Measurements from ENCODE around the gene GPR132. TPM values are rescaled to one million over a fixed set of nuclear protein-coding genes. Genes with fewer than 3 reads are reported as not detected.
"Not testable (repeated sequence)": the region's sequence is repeated elsewhere in the genome, so short reads cannot be mapped to it uniquely, and the experiment has no call there.

The GPR132 gene
- total RNA-seq, 2 donors from 2014 or later = 38.2 to 49.6 TPM

- Mint-ChIP-seq H3K36me3 (ENCODE audit: insufficient read depth in 2 of 2) (peaks cover 1 to 4% of the 10 kb centered on the region in 2 donors), H3K9me3 (no peaks in the 10 kb centered on the region), H3K27me3 (ENCODE audit: low read depth) (no peaks in the 10 kb centered on the region), H3K4me3 (peak overlapping the region; percentile 72 to 74), H3K27ac (peak overlapping the region; percentile 92), H3K4me1 (ENCODE audit: low read depth) (peaks cover 54% of the 10 kb centered on the region)
- DNase-seq = peak; percentile 81 to 88
- peak; percentile 68 to 70 for ATAC-seq (replicated peaks in 1 of 2)
Measured at GRCh38 chr14:105069871-105070759, 4.9 kb upstream of the GPR132 start.

GRCh38 chr14:105069522-105069870, 4.3 kb upstream of the GPR132 start:
- no peak for ATAC-seq (replicated peaks in 1 of 2)
- Mint-ChIP-seq H3K4me1 (ENCODE audit: low read depth) (peaks cover 58% of the 10 kb centered on the region), H3K27me3 (ENCODE audit: low read depth) (no peaks in the 10 kb centered on the region), H3K4me3 (peak overlapping the region; percentile 72 to 74), H3K27ac (peak overlapping the region; percentile 92), H3K36me3 (ENCODE audit: insufficient read depth in 2 of 2) (peaks cover 4 to 8% of the 10 kb centered on the region in 2 donors), H3K9me3 (no peaks in the 10 kb centered on the region)
- no peak for DNase-seq

GRCh38 chr14:105068818-105069217, 3.6 kb upstream of the GPR132 start:
- H3K36me3 Mint-ChIP-seq (ENCODE audit: insufficient read depth in 2 of 2) = peaks cover 9 to 10% of the 10 kb centered on the region in 2 donors
- H3K4me3 Mint-ChIP-seq = peak overlapping the region in 1 of 2 donors; percentile 37
- H3K4me1 Mint-ChIP-seq (ENCODE audit: low read depth) = peaks cover 65% of the 10 kb centered on the region
- H3K27me3 Mint-ChIP-seq (ENCODE audit: low read depth) = no peaks in the 10 kb centered on the region
- no peak for DNase-seq
- H3K9me3 Mint-ChIP-seq = no peaks in the 10 kb centered on the region
- no peak for ATAC-seq (replicated peaks in 1 of 2)
- H3K27ac Mint-ChIP-seq = peak overlapping the region; percentile 66

- Mint-ChIP-seq H3K36me3 (ENCODE audit: insufficient read depth in 2 of 2) (peaks cover 9 to 10% of the 10 kb centered on the region in 2 donors), H3K4me1 (ENCODE audit: low read depth) (peaks cover 74% of the 10 kb centered on the region), H3K4me3 (no peak overlapping the region), H3K27ac (no peak overlapping the region), H3K27me3 (ENCODE audit: low read depth) (no peaks in the 10 kb centered on the region), H3K9me3 (no peaks in the 10 kb centered on the region)
- DNase-seq (no peak), ATAC-seq (replicated peaks in 1 of 2) (no peak)
Measured at GRCh38 chr14:105067969-105068301, 2.7 kb upstream of the GPR132 start.

GRCh38 chr14:105067140-105067968, 2.1 kb upstream of the GPR132 start:
- Mint-ChIP-seq H3K27ac (peak overlapping the region; percentile 81), H3K36me3 (ENCODE audit: insufficient read depth in 2 of 2) (peaks cover 10% of the 10 kb centered on the region in 2 donors), H3K9me3 (no peaks in the 10 kb centered on the region), H3K27me3 (ENCODE audit: low read depth) (no peaks in the 10 kb centered on the region), H3K4me1 (ENCODE audit: low read depth) (peaks cover 79% of the 10 kb centered on the region), H3K4me3 (peak overlapping the region; percentile 90)
- ATAC-seq (replicated peaks in 1 of 2) (peak; percentile 37 to 38), DNase-seq (peak; percentile 81 to 83)

GRCh38 chr14:105066240-105067071, 1.2 kb upstream of the GPR132 start:
- ATAC-seq (replicated peaks in 1 of 2) (no peak), DNase-seq (peak in 1 of 2 donors; percentile 45)
- Mint-ChIP-seq H3K9me3 (no peaks in the 10 kb centered on the region), H3K4me3 (peak overlapping the region; percentile 90), H3K36me3 (ENCODE audit: insufficient read depth in 2 of 2) (peaks cover 13 to 14% of the 10 kb centered on the region in 2 donors), H3K27me3 (ENCODE audit: low read depth) (no peaks in the 10 kb centered on the region), H3K27ac (peak overlapping the region; percentile 81), H3K4me1 (ENCODE audit: low read depth) (peaks cover 85% of the 10 kb centered on the region)

GRCh38 chr14:105064721-105065143, 498 bp downstream of the GPR132 start:
- peak overlapping the region; percentile 94 for H3K27ac Mint-ChIP-seq
- peaks cover 13 to 14% of the 10 kb centered on the region in 2 donors for H3K36me3 Mint-ChIP-seq (ENCODE audit: insufficient read depth in 2 of 2)
- H3K4me1 Mint-ChIP-seq (ENCODE audit: low read depth) = peaks cover 79% of the 10 kb centered on the region
- DNase-seq (peak in 1 of 2 donors; percentile 56), ATAC-seq (replicated peaks in 1 of 2) (no peak)
- peak overlapping the region; percentile 90 for H3K4me3 Mint-ChIP-seq
- H3K9me3 Mint-ChIP-seq = no peaks in the 10 kb centered on the region
- no peaks in the 10 kb centered on the region for H3K27me3 Mint-ChIP-seq (ENCODE audit: low read depth)

GRCh38 chr14:105064001-105064400, 1.2 kb downstream of the GPR132 start:
- Mint-ChIP-seq H3K4me3 (peak overlapping the region; percentile 90), H3K9me3 (no peaks in the 10 kb centered on the region), H3K4me1 (ENCODE audit: low read depth) (peaks cover 79% of the 10 kb centered on the region), H3K36me3 (ENCODE audit: insufficient read depth in 2 of 2) (peaks cover 12 to 14% of the 10 kb centered on the region in 2 donors), H3K27me3 (ENCODE audit: low read depth) (no peaks in the 10 kb centered on the region), H3K27ac (peak overlapping the region; percentile 94)
- ATAC-seq (replicated peaks in 1 of 2) (no peak), DNase-seq (no peak)

- not testable (repeated sequence) for H3K27me3 Mint-ChIP-seq (ENCODE audit: low read depth); H3K9me3 Mint-ChIP-seq; ATAC-seq (replicated peaks in 1 of 2); DNase-seq
- Mint-ChIP-seq H3K4me3 (peak overlapping the region; percentile 90), H3K27ac (peak overlapping the region; percentile 94), H3K4me1 (ENCODE audit: low read depth) (peaks cover 79% of the 10 kb centered on the region), H3K36me3 (ENCODE audit: insufficient read depth in 2 of 2) (peaks cover 11 to 13% of the 10 kb centered on the region in 2 donors)
Measured at GRCh38 chr14:105063506-105063905, 1.7 kb downstream of the GPR132 start.

GRCh38 chr14:105063056-105063455, 2.2 kb downstream of the GPR132 start:
- H3K9me3 Mint-ChIP-seq = no peaks in the 10 kb centered on the region
- peaks cover 81% of the 10 kb centered on the region for H3K4me1 Mint-ChIP-seq (ENCODE audit: low read depth)
- H3K36me3 Mint-ChIP-seq (ENCODE audit: insufficient read depth in 2 of 2) = peaks cover 11 to 13% of the 10 kb centered on the region in 2 donors
- peak overlapping the region; percentile 90 for H3K4me3 Mint-ChIP-seq
- DNase-seq (no peak), ATAC-seq (replicated peaks in 1 of 2) (no peak)
- no peaks in the 10 kb centered on the region for H3K27me3 Mint-ChIP-seq (ENCODE audit: low read depth)
- peak overlapping the region; percentile 97 for H3K27ac Mint-ChIP-seq

GRCh38 chr14:105062048-105062433, 3.2 kb downstream of the GPR132 start:
- peak overlapping the region; percentile 90 for H3K4me3 Mint-ChIP-seq
- H3K36me3 Mint-ChIP-seq (ENCODE audit: insufficient read depth in 2 of 2) = peaks cover 11 to 15% of the 10 kb centered on the region in 2 donors
- no peaks in the 10 kb centered on the region for H3K27me3 Mint-ChIP-seq (ENCODE audit: low read depth)
- no peaks in the 10 kb centered on the region for H3K9me3 Mint-ChIP-seq
- ATAC-seq (replicated peaks in 1 of 2) = no peak
- H3K4me1 Mint-ChIP-seq (ENCODE audit: low read depth) = peaks cover 73% of the 10 kb centered on the region
- peak overlapping the region; percentile 97 for H3K27ac Mint-ChIP-seq
- no peak for DNase-seq

- peaks cover 70% of the 10 kb centered on the region for H3K4me1 Mint-ChIP-seq (ENCODE audit: low read depth)
- DNase-seq (peak; percentile 60 to 74), ATAC-seq (replicated peaks in 1 of 2) (peak; percentile 24 to 29)
- H3K36me3 Mint-ChIP-seq (ENCODE audit: insufficient read depth in 2 of 2) = peaks cover 11 to 15% of the 10 kb centered on the region in 2 donors
- no peaks in the 10 kb centered on the region for H3K9me3 Mint-ChIP-seq
- H3K27ac Mint-ChIP-seq = peak overlapping the region; percentile 97
- H3K27me3 Mint-ChIP-seq (ENCODE audit: low read depth) = no peaks in the 10 kb centered on the region
- H3K4me3 Mint-ChIP-seq = peak overlapping the region; percentile 90
Measured at GRCh38 chr14:105061428-105062047, 3.7 kb downstream of the GPR132 start.
